ENCODE measurements around the gene ADCY2. TPM values are rescaled to one million over a fixed set of nuclear protein-coding genes. Genes with fewer than 3 reads are reported as not detected.

Gene ADCY2
- polyA plus RNA-seq, 1 donor (not counting 4 experiments of a cell fraction or from before 2014, with no cell fraction given) = 0.13 TPM

DNA sequence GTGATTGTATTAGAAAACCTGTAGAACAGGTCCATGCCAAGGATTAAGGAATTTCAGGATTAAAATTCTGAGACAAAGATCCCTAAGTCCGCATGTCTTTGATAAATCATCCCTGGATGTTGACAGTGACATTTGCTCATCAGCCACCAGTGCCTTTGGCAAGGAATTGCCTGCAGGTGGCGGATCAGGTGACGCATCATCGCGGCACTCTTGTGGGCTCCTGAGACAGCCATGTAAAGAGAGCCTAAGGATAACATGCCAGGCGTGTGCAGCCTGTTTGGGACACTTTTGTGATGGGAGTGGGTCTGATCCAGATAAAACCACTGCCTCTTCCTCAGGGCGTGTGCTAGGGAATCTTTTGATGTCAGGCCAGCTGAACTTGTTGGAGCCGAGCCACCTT lies 40.6 kb downstream of the ADCY2 start:
- DNase-seq (ENCODE audit: low read depth, low spot score) = no peak
- Histone ChIP-seq H3K36me3 (ENCODE audit: control insufficient read depth in 2 of 2, extremely low read depth in 1 of 2, insufficient read depth in 2 of 2, low read length in 2 of 2) (no peaks in the 10 kb centered on the region), H4K20me1 (ENCODE audit: control insufficient read depth, extremely low read depth, insufficient read depth, low read length) (no peaks in the 10 kb centered on the region), H3K9ac (ENCODE audit: control insufficient read depth, extremely low read depth, insufficient read depth, low read length) (no peak overlapping the region), H2AFZ (ENCODE audit: control insufficient read depth, low read length) (no peak overlapping the region), H3K4me1 (ENCODE audit: control insufficient read depth, extremely low read depth, insufficient read depth, low read length) (no peaks in the 10 kb centered on the region), H3K79me2 (ENCODE audit: control insufficient read depth, insufficient read depth, low read length) (no peaks in the 10 kb centered on the region), H3K4me2 (ENCODE audit: control insufficient read depth, extremely low read depth, insufficient read depth, low read depth, low read length) (no peak overlapping the region), H3K9me3 (ENCODE audit: control insufficient read depth, low read depth, low read length) (no peaks in the 10 kb centered on the region), H3K27ac (ENCODE audit: control insufficient read depth, insufficient read depth, low read length) (no peak overlapping the region), H3K27me3 (ENCODE audit: control insufficient read depth, extremely low read depth, insufficient read depth, low read length) (no peaks in the 10 kb centered on the region), H3K9me1 (ENCODE audit: control insufficient read depth, extremely low read depth, insufficient read depth, low read length) (no peaks in the 10 kb centered on the region), H3K4me3 (ENCODE audit: control insufficient read depth in 2 of 3, extremely low read depth in 1 of 3, insufficient read depth in 2 of 3, low read depth in 1 of 3, low read length in 3 of 3) (no peak overlapping the region)
- no peak for FAIRE-seq
- dilution Hi-C loops (cut with MboI; ENCODE audit: extremely low pct_ligation_motif_present, low sequenced_read_pairs) = no loop called here
- TF ChIP-seq EZH2 (IDR thresholded peaks at IDR 0.05; ENCODE audit: low read length) = no peak
- TF ChIP-seq, protein P1, sequence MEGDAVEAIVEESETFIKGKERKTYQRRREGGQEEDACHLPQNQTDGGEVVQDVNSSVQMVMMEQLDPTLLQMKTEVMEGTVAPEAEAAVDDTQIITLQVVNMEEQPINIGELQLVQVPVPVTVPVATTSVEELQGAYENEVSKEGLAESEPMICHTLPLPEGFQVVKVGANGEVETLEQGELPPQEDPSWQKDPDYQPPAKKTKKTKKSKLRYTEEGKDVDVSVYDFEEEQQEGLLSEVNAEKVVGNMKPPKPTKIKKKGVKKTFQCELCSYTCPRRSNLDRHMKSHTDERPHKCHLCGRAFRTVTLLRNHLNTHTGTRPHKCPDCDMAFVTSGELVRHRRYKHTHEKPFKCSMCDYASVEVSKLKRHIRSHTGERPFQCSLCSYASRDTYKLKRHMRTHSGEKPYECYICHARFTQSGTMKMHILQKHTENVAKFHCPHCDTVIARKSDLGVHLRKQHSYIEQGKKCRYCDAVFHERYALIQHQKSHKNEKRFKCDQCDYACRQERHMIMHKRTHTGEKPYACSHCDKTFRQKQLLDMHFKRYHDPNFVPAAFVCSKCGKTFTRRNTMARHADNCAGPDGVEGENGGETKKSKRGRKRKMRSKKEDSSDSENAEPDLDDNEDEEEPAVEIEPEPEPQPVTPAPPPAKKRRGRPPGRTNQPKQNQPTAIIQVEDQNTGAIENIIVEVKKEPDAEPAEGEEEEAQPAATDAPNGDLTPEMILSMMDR (optimal IDR thresholded peaks at IDR 0.05 in 1 of 3, IDR thresholded peaks at IDR 0.05 in 1 of 3, conservative IDR thresholded peaks at IDR 0.05 in 1 of 3; ENCODE audit: extremely low read depth in 1 of 3, insufficient read depth in 2 of 3, low read length in 3 of 3) = peak in 1 of 3 experiments; percentile 10

DNA sequence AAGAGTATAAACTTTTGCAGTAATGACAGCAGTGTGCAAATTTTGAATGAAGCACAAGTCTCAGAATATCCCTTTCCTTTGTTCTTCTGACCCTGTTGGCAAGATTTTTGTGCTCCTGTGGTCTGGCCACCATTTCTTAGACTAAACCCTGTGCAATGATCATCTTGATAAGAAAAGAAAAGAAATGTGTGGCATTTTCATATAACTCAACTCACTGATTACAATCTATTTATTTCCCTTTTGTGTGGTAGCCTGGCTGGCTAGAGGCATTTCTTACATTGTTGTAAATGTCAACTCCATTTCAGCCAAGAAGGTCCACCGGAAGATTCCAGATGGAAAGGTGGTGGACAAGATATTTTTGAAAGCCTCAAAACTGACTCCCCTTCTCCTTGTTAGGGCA lies 41.9 kb downstream of the ADCY2 start:
- dilution Hi-C loops (cut with MboI; ENCODE audit: extremely low pct_ligation_motif_present, low sequenced_read_pairs) = no loop called here
- Histone ChIP-seq H3K4me3 (ENCODE audit: control insufficient read depth in 2 of 3, extremely low read depth in 1 of 3, insufficient read depth in 2 of 3, low read depth in 1 of 3, low read length in 3 of 3) (no peak overlapping the region), H3K9ac (ENCODE audit: control insufficient read depth, extremely low read depth, insufficient read depth, low read length) (no peak overlapping the region), H3K79me2 (ENCODE audit: control insufficient read depth, insufficient read depth, low read length) (no peaks in the 10 kb centered on the region), H3K27ac (ENCODE audit: control insufficient read depth, insufficient read depth, low read length) (no peak overlapping the region), H3K9me3 (ENCODE audit: control insufficient read depth, low read depth, low read length) (no peaks in the 10 kb centered on the region), H3K27me3 (ENCODE audit: control insufficient read depth, extremely low read depth, insufficient read depth, low read length) (no peaks in the 10 kb centered on the region), H4K20me1 (ENCODE audit: control insufficient read depth, extremely low read depth, insufficient read depth, low read length) (no peaks in the 10 kb centered on the region), H2AFZ (ENCODE audit: control insufficient read depth, low read length) (no peak overlapping the region), H3K4me1 (ENCODE audit: control insufficient read depth, extremely low read depth, insufficient read depth, low read length) (no peaks in the 10 kb centered on the region), H3K9me1 (ENCODE audit: control insufficient read depth, extremely low read depth, insufficient read depth, low read length) (no peaks in the 10 kb centered on the region), H3K4me2 (ENCODE audit: control insufficient read depth, extremely low read depth, insufficient read depth, low read depth, low read length) (no peak overlapping the region), H3K36me3 (ENCODE audit: control insufficient read depth in 2 of 2, extremely low read depth in 1 of 2, insufficient read depth in 2 of 2, low read length in 2 of 2) (no peaks in the 10 kb centered on the region)
- DNase-seq (ENCODE audit: low read depth, low spot score) (no peak), FAIRE-seq (no peak)
- TF ChIP-seq, protein P1 (optimal IDR thresholded peaks at IDR 0.05 in 1 of 3, IDR thresholded peaks at IDR 0.05 in 1 of 3, conservative IDR thresholded peaks at IDR 0.05 in 1 of 3; ENCODE audit: extremely low read depth in 1 of 3, insufficient read depth in 2 of 3, low read length in 3 of 3) = no peak
- TF ChIP-seq EZH2 (IDR thresholded peaks at IDR 0.05; ENCODE audit: low read length) = no peak

Data from keratinocyte (primary cell).